ENCODE data around the gene ZBTB38.
A peak's percentile ranks its signal among the peaks of the same experiment; 100 is the strongest.

ZBTB38 gene

DNA sequence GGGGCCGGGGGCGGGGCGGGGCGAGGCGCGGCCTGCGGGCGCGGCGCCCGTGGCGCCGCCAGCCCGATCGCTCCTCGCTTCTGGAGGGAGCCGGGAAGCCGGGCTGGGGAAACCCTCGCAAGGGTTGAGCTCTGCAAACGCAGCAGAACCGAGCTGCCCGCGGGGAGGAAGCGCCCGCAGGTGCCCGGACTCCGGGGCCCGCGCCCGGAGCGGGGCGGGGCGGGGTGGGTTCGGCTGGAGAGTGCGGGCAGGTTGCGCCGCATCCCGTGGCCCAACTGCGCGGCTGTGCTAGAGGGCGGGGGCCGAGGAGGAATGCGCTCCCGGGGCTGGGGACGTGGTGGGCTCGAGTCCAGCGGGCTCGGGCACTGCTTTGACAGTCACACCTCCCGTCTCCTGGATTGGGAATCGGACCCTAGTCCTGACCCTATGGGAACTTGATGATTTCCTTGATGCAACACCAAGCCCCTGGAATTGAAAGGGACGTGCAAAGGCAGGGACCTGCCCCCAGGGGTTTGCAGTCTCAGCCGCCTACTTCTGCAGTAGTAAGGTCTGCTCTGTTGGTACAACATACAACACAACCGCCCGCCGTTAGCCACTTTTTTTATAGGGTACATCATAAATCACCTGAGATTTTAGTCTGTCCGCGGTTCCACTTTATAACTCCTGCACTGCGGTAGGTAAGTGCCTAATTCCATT is 34.3 kb downstream of the ZBTB38 start:
- Mint-ChIP-seq H3K27ac (peak overlapping the region; percentile 76), H3K27me3 (no peaks in the 10 kb centered on the region), H3K4me1 (peaks cover 23 to 31% of the 10 kb centered on the region in 2 donors), H3K4me3 (peak overlapping the region; percentile 82 to 86), H3K36me3 (peaks cover 21 to 30% of the 10 kb centered on the region in 2 donors), H3K9me3 (no peaks in the 10 kb centered on the region)
- peak; percentile 70 to 73 for ATAC-seq (replicated peaks)
- DNase-seq: peak; percentile 19

DNA sequence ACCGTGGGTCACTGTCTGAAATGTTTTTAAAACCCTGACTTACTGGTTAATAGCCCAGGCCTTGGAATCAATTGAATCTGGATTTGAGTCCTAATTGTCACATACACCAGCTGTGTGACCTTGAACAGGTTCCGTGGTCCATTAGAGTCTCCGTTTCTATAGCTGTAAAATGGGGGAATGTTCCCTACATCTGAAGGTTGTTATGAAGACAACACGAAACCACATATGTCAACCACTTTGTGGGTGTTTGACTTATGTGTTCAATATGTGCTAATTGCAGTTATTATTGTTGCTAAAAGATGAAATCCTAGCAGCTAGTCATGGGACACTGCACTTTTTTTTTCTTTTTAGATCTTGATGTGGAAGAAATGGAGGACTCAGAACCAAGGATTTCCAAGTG is 35.3 kb downstream of the ZBTB38 start:
- Mint-ChIP-seq H3K9me3 (no peaks in the 10 kb centered on the region), H3K4me1 (peaks cover 25 to 31% of the 10 kb centered on the region in 2 donors), H3K27ac (peak overlapping the region; percentile 31), H3K27me3 (no peaks in the 10 kb centered on the region), H3K36me3 (peaks cover 24 to 34% of the 10 kb centered on the region in 2 donors), H3K4me3 (peak overlapping the region; percentile 61 to 63)
- ATAC-seq (replicated peaks) (no peak), DNase-seq (no peak)

DNA sequence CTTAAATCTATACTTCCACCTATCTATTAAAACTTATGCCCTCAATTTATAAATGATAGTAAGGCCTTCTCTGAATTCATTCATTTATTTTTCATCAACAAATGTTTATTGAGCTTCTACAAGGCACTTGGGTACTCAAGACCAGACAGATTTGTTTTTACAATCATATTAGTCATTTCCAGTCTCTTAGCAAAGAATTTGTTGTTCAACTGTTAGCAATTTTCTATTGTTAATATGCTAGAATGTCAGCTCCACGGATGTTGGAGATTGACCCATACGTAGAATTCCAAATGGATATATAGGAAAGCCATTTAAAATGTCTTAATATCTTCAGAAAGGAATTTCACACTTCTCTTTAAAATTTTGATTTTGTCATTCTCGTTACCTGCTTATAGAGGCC is 36.7 kb downstream of the ZBTB38 start:
- ATAC-seq (replicated peaks) (no peak), DNase-seq (no peak)
- H3K4me1 Mint-ChIP-seq: peaks cover 23 to 30% of the 10 kb centered on the region in 2 donors
- H3K9me3 Mint-ChIP-seq: no peaks in the 10 kb centered on the region
- no peak overlapping the region for H3K27ac Mint-ChIP-seq
- peaks cover 28 to 44% of the 10 kb centered on the region in 2 donors for H3K36me3 Mint-ChIP-seq
- H3K27me3 Mint-ChIP-seq: no peaks in the 10 kb centered on the region
- peak overlapping the region in 1 of 2 donors; percentile 21 for H3K4me3 Mint-ChIP-seq

DNA sequence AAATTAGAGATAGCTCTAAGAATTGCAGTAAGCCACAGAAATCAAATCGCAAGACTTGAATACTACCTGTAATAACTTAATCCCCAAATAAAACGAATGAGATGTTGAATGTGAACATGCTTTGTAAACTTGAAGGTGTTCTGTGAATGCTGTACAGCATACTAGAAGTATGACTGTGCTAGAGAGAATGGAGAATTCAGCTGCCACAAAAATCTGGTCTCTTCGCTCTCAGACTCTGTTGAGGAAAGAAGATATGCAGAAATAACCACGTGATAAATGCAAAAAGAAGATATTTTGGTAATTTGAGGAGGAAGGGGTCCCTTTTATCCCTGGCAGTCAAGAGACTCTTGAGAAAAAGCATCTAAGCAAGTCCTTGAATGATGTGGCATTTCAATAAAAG is 37.3 kb downstream of the ZBTB38 start:
- H3K27me3 Mint-ChIP-seq: no peaks in the 10 kb centered on the region
- H3K27ac Mint-ChIP-seq: no peak overlapping the region
- H3K36me3 Mint-ChIP-seq: peaks cover 28 to 44% of the 10 kb centered on the region in 2 donors
- H3K9me3 Mint-ChIP-seq: no peaks in the 10 kb centered on the region
- ATAC-seq (replicated peaks) (no peak), DNase-seq (no peak)
- peaks cover 27 to 34% of the 10 kb centered on the region in 2 donors for H3K4me1 Mint-ChIP-seq
- H3K4me3 Mint-ChIP-seq: peak overlapping the region in 1 of 2 donors; percentile 14

GRCh38 chr3:141406265-141406664 is 38.0 kb downstream of the ZBTB38 start:
- H3K36me3 Mint-ChIP-seq: peaks cover 28 to 47% of the 10 kb centered on the region in 2 donors
- DNase-seq (no peak), ATAC-seq (replicated peaks) (no peak)
- H3K9me3 Mint-ChIP-seq: no peaks in the 10 kb centered on the region
- H3K4me3 Mint-ChIP-seq: peak overlapping the region in 1 of 2 donors; percentile 14
- H3K27ac Mint-ChIP-seq: peak overlapping the region; percentile 4
- peaks cover 32 to 36% of the 10 kb centered on the region in 2 donors for H3K4me1 Mint-ChIP-seq
- no peaks in the 10 kb centered on the region for H3K27me3 Mint-ChIP-seq

DNA sequence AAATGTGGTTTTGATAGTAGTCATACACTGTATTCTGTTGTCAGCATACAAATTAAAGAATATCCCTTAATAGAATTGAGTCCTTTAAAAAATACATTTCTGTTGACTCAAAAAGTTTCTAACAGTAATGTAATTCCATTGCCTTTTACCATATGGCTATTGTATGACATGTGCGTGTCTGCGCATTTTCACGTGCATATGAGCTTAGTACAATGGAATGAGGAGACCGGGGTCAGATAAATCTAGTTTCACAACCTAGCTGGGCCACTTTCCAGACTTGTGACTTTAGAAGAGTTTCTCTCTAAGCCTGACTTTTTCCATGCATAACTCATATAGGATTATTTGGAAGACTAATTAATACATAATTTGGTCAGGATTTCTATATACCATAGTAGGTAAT is 38.7 kb downstream of the ZBTB38 start:
- Mint-ChIP-seq H3K4me3 (no peak overlapping the region), H3K27ac (no peak overlapping the region), H3K27me3 (no peaks in the 10 kb centered on the region), H3K9me3 (no peaks in the 10 kb centered on the region), H3K36me3 (peaks cover 28 to 47% of the 10 kb centered on the region in 2 donors), H3K4me1 (peaks cover 35 to 37% of the 10 kb centered on the region in 2 donors)
- ATAC-seq (replicated peaks) (no peak), DNase-seq (no peak)

- Mint-ChIP-seq H3K27me3 (no peaks in the 10 kb centered on the region), H3K4me1 (peaks cover 40 to 45% of the 10 kb centered on the region in 2 donors), H3K36me3 (peaks cover 30 to 50% of the 10 kb centered on the region in 2 donors), H3K27ac (no peak overlapping the region), H3K9me3 (no peaks in the 10 kb centered on the region), H3K4me3 (no peak overlapping the region)
- ATAC-seq (replicated peaks) (no peak), DNase-seq (no peak)
Measured at GRCh38 chr3:141407825-141408224, 39.5 kb downstream of the ZBTB38 start.

DNA sequence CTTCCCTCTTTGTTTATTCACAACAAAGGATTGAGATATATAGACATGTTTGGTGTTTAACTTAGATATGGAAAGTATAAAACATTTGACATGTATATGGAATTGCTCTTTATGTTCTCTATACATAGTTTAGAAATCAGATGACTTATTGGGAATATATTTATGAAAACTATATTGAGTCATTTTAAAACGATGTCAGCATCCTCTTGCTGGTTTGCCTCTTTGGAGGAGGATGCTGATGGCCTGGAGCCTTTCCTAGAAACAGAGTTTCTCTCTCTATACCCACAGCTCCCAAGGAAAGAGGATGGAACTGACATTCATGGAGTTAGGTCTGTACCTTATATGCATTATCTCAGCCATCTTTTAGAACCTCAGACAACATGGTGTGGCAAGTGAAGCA is 40.3 kb downstream of the ZBTB38 start:
- ATAC-seq (replicated peaks) (no peak), DNase-seq (no peak)
- Mint-ChIP-seq H3K4me1 (peaks cover 45 to 53% of the 10 kb centered on the region in 2 donors), H3K27ac (no peak overlapping the region), H3K4me3 (no peak overlapping the region), H3K36me3 (peaks cover 38 to 58% of the 10 kb centered on the region in 2 donors), H3K9me3 (no peaks in the 10 kb centered on the region), H3K27me3 (no peaks in the 10 kb centered on the region)

- H3K36me3 Mint-ChIP-seq: peaks cover 42 to 59% of the 10 kb centered on the region in 2 donors
- DNase-seq: no peak
- peaks cover 39 to 57% of the 10 kb centered on the region in 2 donors for H3K4me1 Mint-ChIP-seq
- H3K27ac Mint-ChIP-seq: peak overlapping the region; percentile 63
- H3K9me3 Mint-ChIP-seq: no peaks in the 10 kb centered on the region
- no peak for ATAC-seq (replicated peaks)
- no peaks in the 10 kb centered on the region for H3K27me3 Mint-ChIP-seq
- no peak overlapping the region for H3K4me3 Mint-ChIP-seq
Measured at GRCh38 chr3:141409940-141410241, 41.6 kb downstream of the ZBTB38 start.

DNA sequence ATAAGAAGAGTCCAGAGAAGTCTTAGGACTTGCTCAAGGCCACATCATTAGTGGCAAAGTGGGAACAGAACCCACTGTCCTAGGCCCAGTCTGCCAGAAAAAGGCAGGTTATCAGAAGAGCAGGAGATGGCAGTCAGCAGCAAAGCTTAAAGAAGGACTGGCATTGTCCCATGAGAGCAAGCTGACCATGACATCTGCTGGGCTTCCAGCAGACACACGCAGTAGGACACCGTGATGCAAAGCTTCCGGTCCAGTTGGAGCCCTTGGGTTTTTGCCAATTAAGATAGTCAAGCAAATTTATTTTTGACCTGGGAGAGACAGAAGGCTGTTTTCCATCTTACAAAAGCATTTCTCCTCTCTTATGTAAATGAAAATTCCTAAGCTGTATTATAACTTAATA is 42.1 kb downstream of the ZBTB38 start:
- Mint-ChIP-seq H3K4me1 (peaks cover 39 to 57% of the 10 kb centered on the region in 2 donors), H3K4me3 (no peak overlapping the region), H3K9me3 (no peaks in the 10 kb centered on the region), H3K27me3 (no peaks in the 10 kb centered on the region), H3K27ac (peak overlapping the region; percentile 77), H3K36me3 (peaks cover 42 to 58% of the 10 kb centered on the region in 2 donors)
- ATAC-seq (replicated peaks) (no peak), DNase-seq (no peak)

DNA sequence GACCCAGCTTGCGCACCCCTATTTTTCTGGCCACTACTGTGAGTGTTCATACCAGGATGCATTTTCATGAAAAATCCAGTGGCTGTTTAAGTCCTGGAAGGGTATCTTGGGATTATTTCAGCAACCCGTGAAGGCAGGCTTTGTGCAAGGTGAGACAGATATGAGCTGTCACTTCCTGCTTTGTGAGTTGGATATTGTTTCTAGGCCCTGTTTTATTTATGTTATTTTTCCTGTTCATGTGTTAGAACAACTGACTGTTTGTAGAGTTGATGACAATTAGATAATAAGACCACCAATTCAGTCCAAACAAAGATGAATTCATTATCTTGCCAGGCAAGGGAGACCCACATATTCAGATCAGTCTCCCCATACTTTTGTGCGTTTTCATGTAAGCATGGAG is 42.5 kb downstream of the ZBTB38 start:
- Mint-ChIP-seq H3K27ac (peak overlapping the region; percentile 77), H3K4me3 (peak overlapping the region in 1 of 2 donors; percentile 14), H3K27me3 (no peaks in the 10 kb centered on the region), H3K36me3 (peaks cover 38 to 54% of the 10 kb centered on the region in 2 donors), H3K9me3 (no peaks in the 10 kb centered on the region), H3K4me1 (peaks cover 36 to 53% of the 10 kb centered on the region in 2 donors)
- ATAC-seq (replicated peaks) (no peak), DNase-seq (no peak)

- ATAC-seq (replicated peaks) (peak; percentile 76 to 82), DNase-seq (no peak)
- H3K9me3 Mint-ChIP-seq: no peaks in the 10 kb centered on the region
- peak overlapping the region; percentile 70 for H3K27ac Mint-ChIP-seq
- H3K36me3 Mint-ChIP-seq: peaks cover 33 to 51% of the 10 kb centered on the region in 2 donors
- no peaks in the 10 kb centered on the region for H3K27me3 Mint-ChIP-seq
- H3K4me1 Mint-ChIP-seq: peaks cover 32 to 48% of the 10 kb centered on the region in 2 donors
- H3K4me3 Mint-ChIP-seq: peak overlapping the region; percentile 10 to 14
Measured at GRCh38 chr3:141411251-141411771, 43.0 kb downstream of the ZBTB38 start.

DNA sequence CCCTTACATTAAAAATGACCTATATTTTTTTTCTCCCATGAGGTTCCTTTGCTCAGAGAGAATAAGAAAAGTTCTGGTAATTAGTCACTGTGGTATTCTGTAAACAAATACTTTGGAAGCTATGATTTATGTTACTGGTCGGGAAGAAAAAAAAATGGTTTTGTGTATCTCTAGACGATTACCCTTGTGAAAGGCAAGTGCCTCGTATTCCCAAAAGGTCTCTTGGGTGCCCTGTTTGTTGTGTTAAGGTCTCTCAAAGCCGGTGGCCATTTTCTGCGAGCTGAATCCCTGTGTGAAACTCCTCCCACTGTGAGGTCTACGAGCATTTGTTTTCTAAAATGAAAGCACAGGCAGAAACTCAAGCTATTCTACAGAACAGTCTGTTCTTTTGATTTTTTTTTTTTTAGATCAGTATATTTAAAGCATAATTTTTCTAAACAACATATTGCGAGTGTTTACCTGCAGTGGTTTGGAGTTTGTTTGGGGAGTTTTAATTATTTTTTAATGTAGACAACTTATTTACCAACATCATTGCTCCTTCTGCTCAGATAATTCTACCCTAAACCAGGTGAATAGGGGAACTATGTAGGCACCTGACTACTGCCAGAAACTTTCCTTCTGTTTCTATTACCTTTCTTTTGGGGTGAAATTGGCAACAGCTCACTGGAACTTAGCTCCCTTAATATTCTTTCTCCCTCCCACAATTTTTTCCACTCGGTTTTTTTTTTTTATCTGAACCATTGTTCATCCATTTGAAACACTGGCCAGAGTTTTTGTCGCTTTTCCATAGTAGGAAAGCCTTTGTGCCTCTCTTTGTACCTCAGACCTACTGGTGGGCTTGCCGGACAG is 44.0 kb downstream of the ZBTB38 start:
- DNase-seq (peak; percentile 16), ATAC-seq (replicated peaks) (peak; percentile 72 to 80)
- Mint-ChIP-seq H3K27me3 (no peaks in the 10 kb centered on the region), H3K36me3 (peaks cover 36 to 54% of the 10 kb centered on the region in 2 donors), H3K27ac (peak overlapping the region; percentile 89), H3K4me1 (peaks cover 31 to 45% of the 10 kb centered on the region in 2 donors), H3K9me3 (no peaks in the 10 kb centered on the region), H3K4me3 (peak overlapping the region; percentile 78 to 80)

DNA sequence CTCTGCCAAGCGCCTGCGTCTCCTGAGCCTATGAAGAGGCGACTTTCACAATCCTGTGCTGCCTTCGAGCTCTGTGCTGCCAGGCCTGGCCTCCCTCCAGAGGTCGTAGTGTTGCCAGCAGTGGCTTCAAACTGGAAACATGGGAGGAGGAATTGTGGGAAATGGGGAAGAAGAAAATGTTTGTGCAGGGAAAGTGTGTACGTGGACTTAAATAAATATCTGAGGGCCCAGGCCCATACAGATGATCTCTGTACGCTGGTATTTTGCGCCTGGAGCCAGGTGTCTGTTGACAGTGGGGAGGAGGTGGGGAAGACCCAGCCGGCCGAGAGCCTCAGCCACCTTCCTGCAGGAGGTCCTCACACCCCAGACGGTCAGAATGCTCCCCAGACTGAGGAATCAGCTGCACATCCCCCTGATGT is 44.6 kb downstream of the ZBTB38 start:
- DNase-seq (no peak), ATAC-seq (replicated peaks) (no peak)
- Mint-ChIP-seq H3K4me1 (peaks cover 31 to 45% of the 10 kb centered on the region in 2 donors), H3K9me3 (no peaks in the 10 kb centered on the region), H3K27me3 (no peaks in the 10 kb centered on the region), H3K27ac (peak overlapping the region; percentile 88), H3K4me3 (peak overlapping the region; percentile 44 to 62), H3K36me3 (peaks cover 37 to 57% of the 10 kb centered on the region in 2 donors)
